GM10847 (cell line): ENCODE data around the gene A2ML1.

Source experiments
- POLR2A ChIP-seq: IDR thresholded peaks from 2 replicates; pipeline ENCODE4 v1.6.1; 2011; ENCODE audit not compliant: insufficient read length; ENCODE audit errors: extremely low read depth

The A2ML1 gene

GRCh38 chr12:8917751-8918150 lies 95.3 kb downstream of the A2ML1 start:
- no peak for TF ChIP-seq POLR2A

- TF ChIP-seq POLR2A = no peak
These were observed 100.1 kb downstream of the A2ML1 start for GRCh38 chr12:8922544-8922943.
